Fibroblast of lung (primary cell): ENCODE results near the gene M6PR.

Source experiments
- EZH2 ChIP-seq: IDR thresholded peaks from 2 replicates; pipeline ENCODE4 v1.5.1; 2012; ENCODE audit warnings: low read length, control low read depth, mild to moderate bottlenecking; ENCODE audit errors: missing control alignments
- TF ChIP-seq, protein P1 (sequence below), 2 donors: IDR thresholded peaks in 1 of 2; conservative IDR thresholded peaks in 1 of 2; 1 replicate in 1 of 2; 2 replicates in 1 of 2; pipeline ENCODE4 v1.5.1; 2011 to 2012; ENCODE audit warnings: low read length in 2 of 2, control low read depth in 1 of 2, inconsistent platforms in 1 of 2, low read depth in 1 of 2, mild to moderate bottlenecking in 1 of 2

DNA sequence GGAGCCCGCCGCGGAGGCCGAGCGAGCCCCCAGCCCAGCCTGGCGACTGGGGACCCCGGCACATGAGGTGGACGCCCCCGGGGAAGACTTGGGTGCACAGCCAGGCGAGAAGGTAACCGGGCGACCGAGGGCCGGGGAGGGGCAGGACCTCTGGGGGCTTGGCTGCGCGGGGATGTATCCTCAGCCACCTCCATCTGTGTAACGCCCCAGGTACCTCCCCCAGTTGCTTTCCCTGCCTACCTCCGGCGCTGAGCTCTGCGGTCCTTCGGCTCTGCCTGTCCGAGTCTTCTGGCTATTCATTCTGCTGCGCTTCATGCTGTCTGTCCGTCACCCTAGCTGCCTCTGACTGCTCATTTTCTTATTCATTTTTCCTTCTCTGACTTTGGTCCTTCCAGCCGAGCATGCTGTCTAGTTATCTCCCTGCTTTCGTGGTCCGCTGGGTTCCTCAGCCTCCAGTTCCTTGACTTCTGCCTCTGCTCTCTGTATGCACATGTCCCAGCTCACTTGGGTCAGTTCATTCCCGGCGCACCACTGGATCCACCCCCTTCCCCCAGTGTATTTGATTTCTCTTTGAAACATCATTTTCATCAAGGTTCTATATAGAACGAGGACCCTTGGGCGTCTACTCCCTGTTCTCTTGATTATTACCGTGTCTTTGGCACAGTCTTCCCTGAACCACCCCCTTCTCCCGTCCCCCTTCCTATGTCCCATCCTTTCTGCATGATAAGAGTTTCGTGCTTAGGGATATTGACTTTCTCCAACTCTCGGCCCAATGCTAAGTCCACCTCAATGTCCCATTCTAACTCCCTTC is 34.5 kb downstream of the M6PR start:
- TF ChIP-seq, protein P1, sequence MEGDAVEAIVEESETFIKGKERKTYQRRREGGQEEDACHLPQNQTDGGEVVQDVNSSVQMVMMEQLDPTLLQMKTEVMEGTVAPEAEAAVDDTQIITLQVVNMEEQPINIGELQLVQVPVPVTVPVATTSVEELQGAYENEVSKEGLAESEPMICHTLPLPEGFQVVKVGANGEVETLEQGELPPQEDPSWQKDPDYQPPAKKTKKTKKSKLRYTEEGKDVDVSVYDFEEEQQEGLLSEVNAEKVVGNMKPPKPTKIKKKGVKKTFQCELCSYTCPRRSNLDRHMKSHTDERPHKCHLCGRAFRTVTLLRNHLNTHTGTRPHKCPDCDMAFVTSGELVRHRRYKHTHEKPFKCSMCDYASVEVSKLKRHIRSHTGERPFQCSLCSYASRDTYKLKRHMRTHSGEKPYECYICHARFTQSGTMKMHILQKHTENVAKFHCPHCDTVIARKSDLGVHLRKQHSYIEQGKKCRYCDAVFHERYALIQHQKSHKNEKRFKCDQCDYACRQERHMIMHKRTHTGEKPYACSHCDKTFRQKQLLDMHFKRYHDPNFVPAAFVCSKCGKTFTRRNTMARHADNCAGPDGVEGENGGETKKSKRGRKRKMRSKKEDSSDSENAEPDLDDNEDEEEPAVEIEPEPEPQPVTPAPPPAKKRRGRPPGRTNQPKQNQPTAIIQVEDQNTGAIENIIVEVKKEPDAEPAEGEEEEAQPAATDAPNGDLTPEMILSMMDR (conservative IDR thresholded peaks at IDR 0.05 in 1 of 2, IDR thresholded peaks at IDR 0.05 in 1 of 2; ENCODE audit: low read depth in 1 of 2, low read length in 2 of 2), result no peak
- no peak for TF ChIP-seq EZH2
